ENCODE results near the gene SLITRK6. TPM values are rescaled to one million over a fixed set of nuclear protein-coding genes. Genes with fewer than 3 reads are reported as not detected.

The SLITRK6 gene
- total RNA-seq, 2 donors from 2014 or later: 0.24 TPM; not detected in 1

DNA sequence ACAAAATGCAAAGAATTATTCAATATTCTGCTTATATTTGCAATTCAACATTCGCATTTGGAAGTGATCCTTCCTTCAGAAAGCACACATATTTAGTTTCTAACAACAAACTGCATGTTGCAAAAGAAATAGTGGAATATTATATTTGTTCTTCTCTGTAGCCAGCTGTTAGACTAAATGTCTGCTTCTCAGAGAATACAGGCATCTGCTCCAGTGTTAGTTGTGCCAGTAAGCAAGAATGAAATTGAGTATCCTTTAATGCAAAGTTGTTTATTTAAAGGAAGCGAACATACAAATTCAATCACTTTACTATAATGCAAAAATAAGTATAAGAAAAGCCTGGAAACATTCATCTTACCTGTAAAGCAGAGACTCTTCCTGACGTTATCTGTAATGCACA is 663 bp downstream of the SLITRK6 start:
- no peak overlapping the region for H3K4me3 ChIP-seq (ENCODE audit: low read length)
- no peaks in the 10 kb centered on the region for H3K9me3 ChIP-seq (ENCODE audit: control insufficient read depth, low read length)
- 50 to 71% methylated on average over 1 to 3 of the region's 3 CpGs for WGBS, 2 experiments (ENCODE audit: insufficient coverage in 1 of 2, insufficient read length in 1 of 2)
- Mint-ChIP-seq H3K4me1 (peaks cover 14% of the 10 kb centered on the region), H3K36me3 (ENCODE audit: low read depth) (no peaks in the 10 kb centered on the region), H3K9me3 (no peaks in the 10 kb centered on the region), H3K27ac (no peak overlapping the region), H3K27me3 (ENCODE audit: insufficient read depth) (no peaks in the 10 kb centered on the region), H3K4me3 (no peak overlapping the region)
- H3K9ac ChIP-seq (ENCODE audit: extremely low read depth, low read length, poor library complexity, severe bottlenecking): no peak overlapping the region
- H3K36me3 ChIP-seq (ENCODE audit: control insufficient read depth, insufficient read depth, low read length): no peaks in the 10 kb centered on the region
- DNase-seq: no peak
- H3K27ac ChIP-seq (ENCODE audit: low read depth, low read length): no peak overlapping the region
- no peaks in the 10 kb centered on the region for H3K27me3 ChIP-seq (ENCODE audit: control insufficient read depth, insufficient read depth, low read length, poor library complexity, severe bottlenecking)
- H3K4me1 ChIP-seq (ENCODE audit: control insufficient read depth, insufficient read depth, low read length): no peaks in the 10 kb centered on the region
- TF ChIP-seq, protein P1, sequence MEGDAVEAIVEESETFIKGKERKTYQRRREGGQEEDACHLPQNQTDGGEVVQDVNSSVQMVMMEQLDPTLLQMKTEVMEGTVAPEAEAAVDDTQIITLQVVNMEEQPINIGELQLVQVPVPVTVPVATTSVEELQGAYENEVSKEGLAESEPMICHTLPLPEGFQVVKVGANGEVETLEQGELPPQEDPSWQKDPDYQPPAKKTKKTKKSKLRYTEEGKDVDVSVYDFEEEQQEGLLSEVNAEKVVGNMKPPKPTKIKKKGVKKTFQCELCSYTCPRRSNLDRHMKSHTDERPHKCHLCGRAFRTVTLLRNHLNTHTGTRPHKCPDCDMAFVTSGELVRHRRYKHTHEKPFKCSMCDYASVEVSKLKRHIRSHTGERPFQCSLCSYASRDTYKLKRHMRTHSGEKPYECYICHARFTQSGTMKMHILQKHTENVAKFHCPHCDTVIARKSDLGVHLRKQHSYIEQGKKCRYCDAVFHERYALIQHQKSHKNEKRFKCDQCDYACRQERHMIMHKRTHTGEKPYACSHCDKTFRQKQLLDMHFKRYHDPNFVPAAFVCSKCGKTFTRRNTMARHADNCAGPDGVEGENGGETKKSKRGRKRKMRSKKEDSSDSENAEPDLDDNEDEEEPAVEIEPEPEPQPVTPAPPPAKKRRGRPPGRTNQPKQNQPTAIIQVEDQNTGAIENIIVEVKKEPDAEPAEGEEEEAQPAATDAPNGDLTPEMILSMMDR (conservative IDR thresholded peaks at IDR 0.05): no peak

DNA sequence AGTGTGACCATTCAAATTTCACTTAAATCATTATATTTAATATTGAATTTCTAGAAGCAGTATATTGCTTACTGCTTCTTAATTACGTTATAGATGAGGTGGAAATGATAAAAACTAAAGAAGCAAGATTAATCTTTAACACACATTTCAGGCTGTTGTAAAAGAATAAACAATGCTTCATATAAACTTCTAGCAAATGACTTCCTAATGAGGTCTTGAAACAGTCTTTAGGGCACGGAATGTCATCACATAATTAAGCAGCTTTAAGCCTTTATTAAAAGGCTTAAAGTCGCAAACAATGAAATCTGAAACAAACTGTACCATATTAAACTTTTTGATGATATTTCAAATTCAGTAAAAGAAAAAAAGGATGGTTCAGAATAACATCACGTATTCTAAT is 1.9 kb downstream of the SLITRK6 start:
- Histone ChIP-seq H3K27me3 (ENCODE audit: control insufficient read depth, insufficient read depth, low read length, poor library complexity, severe bottlenecking) (no peaks in the 10 kb centered on the region), H3K9me3 (ENCODE audit: control insufficient read depth, low read length) (no peaks in the 10 kb centered on the region), H3K27ac (ENCODE audit: low read depth, low read length) (no peak overlapping the region), H3K4me3 (ENCODE audit: low read length) (no peak overlapping the region), H3K4me1 (ENCODE audit: control insufficient read depth, insufficient read depth, low read length) (no peaks in the 10 kb centered on the region), H3K9ac (ENCODE audit: extremely low read depth, low read length, poor library complexity, severe bottlenecking) (no peak overlapping the region), H3K36me3 (ENCODE audit: control insufficient read depth, insufficient read depth, low read length) (no peaks in the 10 kb centered on the region)
- Mint-ChIP-seq H3K9me3 (no peaks in the 10 kb centered on the region), H3K27me3 (ENCODE audit: insufficient read depth) (no peaks in the 10 kb centered on the region), H3K27ac (no peak overlapping the region), H3K4me3 (no peak overlapping the region), H3K36me3 (ENCODE audit: low read depth) (no peaks in the 10 kb centered on the region), H3K4me1 (peaks cover 14% of the 10 kb centered on the region)
- 83 to 95% methylated on average over 1 to 2 of the region's 4 CpGs for WGBS, 2 experiments (ENCODE audit: insufficient coverage in 1 of 2, insufficient read length in 1 of 2)
- TF ChIP-seq, protein P1 (conservative IDR thresholded peaks at IDR 0.05): no peak
- DNase-seq: no peak

DNA sequence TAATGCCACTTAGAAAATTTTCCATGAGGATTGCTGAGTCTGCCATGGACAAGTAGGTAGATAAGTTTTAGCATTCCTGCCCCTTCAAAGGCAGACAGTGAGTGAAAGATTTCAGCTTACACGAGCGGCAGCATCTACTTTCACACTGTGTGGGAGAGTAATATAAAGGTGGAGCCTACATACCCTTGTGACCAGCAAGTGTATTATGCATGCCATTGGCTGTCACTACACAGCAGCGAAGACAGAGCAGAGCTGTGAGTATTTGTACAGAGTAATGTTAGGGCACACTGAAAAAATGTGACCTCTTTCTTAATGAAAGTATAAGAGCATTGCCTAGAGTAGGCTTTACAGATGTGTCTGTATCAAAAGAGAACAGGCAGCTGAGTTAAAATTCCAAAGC is 14.0 kb downstream of the SLITRK6 start:
- Histone ChIP-seq H3K4me3 (ENCODE audit: low read length) (no peak overlapping the region), H3K36me3 (ENCODE audit: control insufficient read depth, insufficient read depth, low read length) (no peaks in the 10 kb centered on the region), H3K27me3 (ENCODE audit: control insufficient read depth, insufficient read depth, low read length, poor library complexity, severe bottlenecking) (no peaks in the 10 kb centered on the region), H3K27ac (ENCODE audit: low read depth, low read length) (no peak overlapping the region), H3K9me3 (ENCODE audit: control insufficient read depth, low read length) (no peaks in the 10 kb centered on the region), H3K9ac (ENCODE audit: extremely low read depth, low read length, poor library complexity, severe bottlenecking) (no peak overlapping the region), H3K4me1 (ENCODE audit: control insufficient read depth, insufficient read depth, low read length) (no peaks in the 10 kb centered on the region)
- DNase-seq: no peak
- Mint-ChIP-seq H3K4me1 (no peaks in the 10 kb centered on the region), H3K36me3 (ENCODE audit: low read depth) (no peaks in the 10 kb centered on the region), H3K9me3 (no peaks in the 10 kb centered on the region), H3K27ac (no peak overlapping the region), H3K4me3 (no peak overlapping the region), H3K27me3 (ENCODE audit: insufficient read depth) (no peaks in the 10 kb centered on the region)
- WGBS, 2 experiments (ENCODE audit: insufficient coverage in 1 of 2, insufficient read length in 1 of 2): 92 to 100% methylated on average over 1 to 3 of the region's 3 CpGs
- TF ChIP-seq, protein P1 (conservative IDR thresholded peaks at IDR 0.05): no peak
